Amygdala (tissue), 56 donors: ENCODE results near the gene SESN2.
A peak's percentile ranks its signal among the peaks of the same experiment; 100 is the strongest.

ENCODE experiments used
- DNase-seq, 56 donors: peaks; one replicate each; lab custom pipeline; 2025; lab: John Stamatoyannopoulos, UW

SESN2 gene

DNA sequence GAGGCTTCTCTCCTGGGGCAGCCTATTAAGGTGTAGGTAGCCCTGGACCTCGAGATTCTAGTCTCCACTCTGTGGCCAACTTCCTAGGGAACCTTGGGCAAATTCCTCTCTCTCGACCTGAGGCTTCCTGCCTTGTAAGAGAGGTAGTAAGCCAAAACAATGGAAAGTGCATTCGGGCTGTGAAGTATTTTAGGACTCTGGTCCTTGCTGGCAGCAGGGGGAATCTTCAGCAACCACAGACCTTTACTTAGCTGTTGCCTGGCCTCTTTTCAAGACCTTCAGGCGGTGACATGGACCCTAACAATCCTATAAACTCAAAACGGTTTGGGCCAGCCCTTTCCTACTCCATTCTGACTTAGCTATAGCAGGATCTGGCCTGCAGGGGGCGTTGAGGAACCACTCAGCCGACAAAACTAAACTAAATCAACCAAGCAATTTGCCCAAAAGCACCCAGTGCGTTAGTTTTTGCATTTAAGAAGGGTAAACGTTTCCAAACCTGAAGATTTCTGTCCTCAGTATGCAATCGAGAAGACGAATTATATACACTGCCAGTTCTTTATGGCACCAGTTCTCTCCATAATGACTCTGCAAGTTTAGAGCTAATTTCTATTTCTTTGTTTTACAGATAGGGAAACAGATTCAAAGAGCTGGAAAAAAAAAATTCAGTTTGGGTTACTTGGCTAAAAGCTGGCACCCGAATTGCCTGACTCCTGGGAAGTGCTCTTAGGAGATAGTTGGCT, 10.9 kb upstream of the SESN2 start:
- peak in 53 of 56 donors; percentile 11 to 90 (median 57) for DNase-seq

DNA sequence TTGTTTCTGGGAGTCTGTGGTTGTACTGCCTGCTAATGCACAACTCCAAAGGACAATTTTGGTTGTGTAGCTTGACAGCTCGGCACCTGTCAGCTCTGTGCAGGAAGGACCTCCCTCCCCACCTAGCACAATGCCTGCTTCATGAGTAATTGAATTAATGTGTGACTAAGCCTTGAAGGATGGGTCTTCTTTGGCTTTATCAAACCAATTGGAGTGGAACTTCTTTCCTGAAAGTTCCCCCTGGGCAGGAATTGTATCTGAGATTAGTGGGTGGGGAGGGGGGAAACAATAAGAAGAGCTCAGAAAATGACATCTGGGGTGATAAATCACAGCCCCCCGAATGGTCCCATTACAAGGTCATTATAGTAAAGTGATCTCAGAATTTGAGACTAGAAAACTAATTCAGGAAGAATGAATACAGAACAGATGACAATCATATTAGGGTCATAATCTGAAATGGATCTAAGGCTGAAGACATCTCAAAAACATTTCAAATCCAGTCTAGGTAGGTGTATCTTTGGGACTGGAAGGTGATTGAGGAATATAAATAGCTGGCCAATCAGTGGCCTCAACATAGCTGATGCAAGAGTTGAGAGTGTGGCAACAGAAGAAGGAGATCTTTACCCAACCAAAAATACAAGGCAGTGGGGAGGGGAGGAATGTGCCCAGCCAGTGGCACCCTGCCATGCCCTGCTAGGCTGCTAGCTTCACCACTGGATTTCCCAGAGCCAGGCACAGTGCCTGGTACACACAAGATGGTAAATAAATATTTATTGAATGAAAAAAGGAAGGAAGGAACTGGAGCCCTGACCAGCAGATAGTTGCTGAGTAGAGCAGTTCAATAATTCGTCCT, 10.1 kb upstream of the SESN2 start:
- peak in 11 of 56 donors; percentile 2 to 31 (median 11) for DNase-seq

- DNase-seq, result no peak
Measured at GRCh38 chr1:28249866-28250295, 9.4 kb upstream of the SESN2 start.

GRCh38 chr1:28256197-28256827, 3.0 kb upstream of the SESN2 start:
- DNase-seq, result no peak

DNA sequence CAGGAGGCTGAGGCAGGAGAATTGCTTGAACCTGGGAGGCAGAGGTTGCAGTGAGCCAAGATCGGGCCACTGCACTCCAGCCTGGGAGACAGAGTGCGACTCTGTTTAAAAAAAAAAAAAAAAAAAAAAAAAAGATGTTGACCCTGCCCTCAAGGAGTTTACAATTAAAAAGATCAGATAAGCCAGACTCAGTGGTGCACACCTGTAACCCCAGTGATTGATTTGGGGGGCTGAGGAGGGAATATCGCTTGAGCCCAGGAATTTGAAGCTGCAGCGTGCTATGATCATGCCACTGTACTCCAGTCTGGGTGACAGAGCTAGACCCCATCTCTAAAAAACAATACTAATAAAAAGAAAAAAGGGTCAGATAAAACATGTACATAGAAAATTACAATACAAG, 1.6 kb upstream of the SESN2 start:
- DNase-seq, result no peak

- DNase-seq, result no peak
Measured at GRCh38 chr1:28258628-28259251, 578 bp upstream of the SESN2 start.

GRCh38 chr1:28259934-28260802, 850 bp downstream of the SESN2 start:
- DNase-seq, result peak in 42 of 56 donors; percentile 12 to 72 (median 38)

DNA sequence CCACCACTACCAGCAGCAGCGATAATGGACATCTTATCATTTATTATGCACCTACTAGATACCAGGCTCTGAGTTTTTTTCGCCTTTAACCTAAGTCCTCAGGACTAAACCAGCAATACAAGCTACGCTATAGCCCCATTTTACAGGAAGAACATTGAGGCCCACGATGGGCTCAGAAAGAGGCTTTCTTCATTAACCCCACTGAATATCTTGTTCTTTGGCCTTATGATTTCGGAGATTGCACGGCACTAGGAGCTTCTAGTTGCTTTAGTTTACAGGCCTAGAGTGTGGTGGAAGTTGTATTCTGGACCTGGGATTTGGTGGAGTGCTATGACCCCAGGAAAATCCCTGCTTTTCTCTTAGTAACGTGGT, 1.5 kb downstream of the SESN2 start:
- DNase-seq, result no peak

DNA sequence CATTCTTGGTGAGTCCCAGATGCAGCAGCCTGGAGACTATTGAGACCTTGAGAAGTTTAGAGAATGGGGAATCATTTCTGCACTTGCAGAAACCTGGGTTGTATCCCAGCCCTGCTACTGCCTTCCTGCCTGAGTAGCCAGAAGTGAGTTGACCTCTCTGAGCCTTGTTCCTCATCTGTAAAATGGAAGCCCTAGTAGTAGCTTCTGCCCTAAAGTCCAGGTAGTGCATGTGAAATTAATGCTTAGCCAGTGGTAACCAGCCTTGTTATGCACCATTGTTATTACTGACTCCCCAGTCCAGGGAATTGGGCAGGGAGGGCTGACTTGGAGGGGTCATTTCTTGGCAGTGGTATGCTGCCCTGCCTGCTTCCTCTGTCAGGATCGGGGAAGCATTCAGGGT, 5.6 kb downstream of the SESN2 start:
- DNase-seq, result no peak

DNA sequence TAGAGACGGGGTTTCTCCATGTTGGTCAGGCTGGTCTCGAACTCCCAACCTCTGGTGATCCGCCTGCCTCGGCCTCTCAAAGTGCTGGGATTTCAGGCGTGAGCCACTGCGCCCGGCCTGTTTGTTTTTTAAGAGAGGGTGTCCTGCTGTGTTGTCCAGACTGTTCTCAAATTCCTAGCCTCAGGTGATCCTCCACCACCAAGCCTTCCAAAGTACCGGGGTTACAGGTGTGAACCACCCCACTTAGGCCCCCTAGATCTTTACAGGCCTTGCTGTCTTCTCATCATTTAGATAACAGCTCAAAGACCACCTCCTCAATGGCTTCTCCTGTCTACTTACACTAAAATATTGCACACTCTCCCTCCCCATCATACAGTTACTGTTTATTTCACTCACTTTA, 6.3 kb downstream of the SESN2 start:
- no peak for DNase-seq

GRCh38 chr1:28266920-28267322, 7.6 kb downstream of the SESN2 start:
- DNase-seq, result no peak

- DNase-seq, result no peak
Measured at GRCh38 chr1:28267633-28268032, 8.3 kb downstream of the SESN2 start.

DNA sequence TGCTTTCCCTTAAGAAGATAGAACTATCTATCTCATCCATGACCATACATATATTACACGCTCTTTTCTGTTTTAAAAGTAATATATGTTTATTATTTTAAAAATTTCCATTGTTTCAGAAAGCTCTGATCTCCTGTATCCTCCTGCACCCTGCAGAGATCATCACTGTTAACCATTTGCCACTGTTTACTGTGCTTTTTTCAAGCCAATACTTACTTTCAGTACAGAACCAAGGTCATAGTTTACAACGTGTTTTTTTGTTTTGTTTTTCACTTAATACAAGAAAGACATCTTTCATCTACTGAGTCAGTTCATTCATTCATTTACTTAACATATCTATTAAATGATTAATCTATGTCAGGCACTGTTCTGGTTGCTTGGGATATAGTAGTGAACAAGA, 10.2 kb downstream of the SESN2 start:
- no peak for DNase-seq

DNA sequence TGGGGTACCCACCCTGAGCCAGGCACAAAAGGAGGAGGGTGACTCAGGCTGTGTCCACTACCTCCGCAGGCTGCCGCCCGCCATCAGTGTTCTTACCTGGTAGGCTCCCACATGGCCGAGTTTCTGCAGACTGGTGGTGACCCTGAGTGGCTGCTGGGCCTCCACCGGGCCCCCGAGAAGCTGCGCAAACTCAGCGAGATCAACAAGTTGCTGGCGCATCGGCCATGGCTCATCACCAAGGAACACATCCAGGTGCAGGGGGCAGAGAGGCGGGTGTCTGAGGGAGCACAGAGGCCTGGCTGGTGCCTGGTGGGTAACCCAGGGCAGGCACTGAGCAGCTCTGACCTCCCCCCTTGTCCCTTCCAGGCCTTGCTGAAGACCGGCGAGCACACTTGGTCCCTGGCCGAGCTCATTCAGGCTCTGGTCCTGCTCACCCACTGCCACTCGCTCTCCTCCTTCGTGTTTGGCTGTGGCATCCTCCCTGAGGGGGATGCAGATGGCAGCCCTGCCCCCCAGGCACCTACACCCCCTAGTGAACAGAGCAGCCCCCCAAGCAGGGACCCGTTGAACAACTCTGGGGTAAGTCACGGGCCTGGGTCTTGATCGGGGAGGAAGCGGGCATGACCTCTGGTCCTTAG, 13.0 kb downstream of the SESN2 start:
- no peak for DNase-seq

GRCh38 chr1:28273216-28273860, 14.0 kb downstream of the SESN2 start:
- no peak for DNase-seq

GRCh38 chr1:28278763-28279162, 19.4 kb downstream of the SESN2 start:
- DNase-seq, result no peak

- no peak for DNase-seq
Measured at GRCh38 chr1:28279721-28280120, 20.4 kb downstream of the SESN2 start.

- DNase-seq, result no peak
Measured at GRCh38 chr1:28280501-28280900, 21.2 kb downstream of the SESN2 start.

DNA sequence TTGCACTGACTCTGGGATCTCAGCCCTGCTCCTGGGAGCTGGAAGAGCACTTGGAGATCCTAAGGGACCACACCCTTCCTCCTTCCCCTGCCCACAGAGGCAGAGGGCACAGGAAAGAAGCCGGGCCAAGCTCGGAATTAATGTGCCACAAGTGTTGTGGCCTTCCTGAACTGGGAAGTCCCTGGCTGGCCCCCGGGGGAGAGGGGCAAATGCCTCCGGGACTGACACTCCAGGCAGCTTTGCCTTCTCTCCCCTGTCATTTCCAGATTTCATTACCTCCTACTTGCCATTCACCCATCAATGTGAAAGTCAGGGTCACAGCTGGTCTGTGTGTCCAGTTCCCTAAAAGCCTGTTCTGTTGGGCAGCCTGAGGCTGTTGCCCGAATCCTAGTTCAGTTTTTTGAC, 21.7 kb downstream of the SESN2 start:
- no peak for DNase-seq
